Hair follicle dermal papilla cell (primary cell): Measurements from ENCODE around the gene DUSP9. TPM values are rescaled to one million over a fixed set of nuclear protein-coding genes. Genes with fewer than 3 reads are reported as not detected.

ENCODE experiments used
- small RNA-seq: library from RNA; depleted of rRNA; stranded (forward); fragments of <200 nt; gene quantifications from one replicate; pipeline ENCODE3, GENCODE V24; 2012
- total RNA-seq: library from RNA; depleted of rRNA; stranded (reverse); fragments of >200 nt; gene quantifications from 2 replicates; pipeline ENCODE4 v1.2.3, GENCODE V29; 2012

Gene DUSP9
- not detected in 2 replicates for total RNA-seq

GRCh38 chrX:153646620-153647373 lies at the start of gene DUSP9:
DUSP9 (plus strand) TSS chrX:153647203; CDS start chrX:153647954, 751 bp downstream.

DNA sequence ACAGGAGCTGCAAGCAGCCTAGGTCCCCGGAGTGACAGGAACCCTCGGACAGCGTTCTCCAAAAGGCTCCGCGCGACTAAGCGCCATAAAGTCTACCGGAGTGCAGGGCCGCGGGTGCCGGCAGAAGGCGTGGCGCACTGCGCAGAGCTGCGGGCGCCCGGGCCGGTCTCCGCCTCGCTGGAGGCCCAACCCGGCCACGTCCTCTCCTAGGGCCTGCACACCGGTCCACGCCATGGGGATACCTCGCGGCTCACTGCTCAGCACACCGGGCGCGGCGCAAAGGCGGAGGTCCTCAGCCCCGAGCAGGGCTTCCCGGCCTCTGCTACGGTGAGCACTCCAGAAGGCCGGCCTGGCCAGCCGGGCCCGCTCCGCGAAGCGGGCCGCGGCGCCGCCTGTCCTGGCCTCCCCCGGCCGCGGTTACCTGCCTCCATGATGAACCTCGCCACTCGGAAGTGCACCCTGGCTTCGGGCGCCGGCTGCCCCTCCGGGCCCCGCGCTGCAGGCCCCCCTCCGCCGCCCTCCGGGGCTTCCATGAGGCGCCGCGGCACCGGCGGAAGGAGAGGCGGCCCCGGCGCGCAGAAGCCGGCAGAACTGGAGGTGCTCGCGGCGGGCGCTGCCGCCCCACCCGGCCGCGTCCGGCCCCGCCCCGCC lies 48.3 kb upstream of the DUSP9 start, which contains the start of gene CCNQ:
Gene CCNQ (minus strand): TSS at position 599 of the 651 bp plus-strand sequence. CDS start 66 bp downstream, at position 533.

GRCh38 chrX:153673428-153674218 lies 26.6 kb downstream of the DUSP9 start, which contains the start of gene PNCK:
PNCK (minus strand) TSS chrX:153673813; CDS start chrX:153673076, 737 bp downstream.

DNA sequence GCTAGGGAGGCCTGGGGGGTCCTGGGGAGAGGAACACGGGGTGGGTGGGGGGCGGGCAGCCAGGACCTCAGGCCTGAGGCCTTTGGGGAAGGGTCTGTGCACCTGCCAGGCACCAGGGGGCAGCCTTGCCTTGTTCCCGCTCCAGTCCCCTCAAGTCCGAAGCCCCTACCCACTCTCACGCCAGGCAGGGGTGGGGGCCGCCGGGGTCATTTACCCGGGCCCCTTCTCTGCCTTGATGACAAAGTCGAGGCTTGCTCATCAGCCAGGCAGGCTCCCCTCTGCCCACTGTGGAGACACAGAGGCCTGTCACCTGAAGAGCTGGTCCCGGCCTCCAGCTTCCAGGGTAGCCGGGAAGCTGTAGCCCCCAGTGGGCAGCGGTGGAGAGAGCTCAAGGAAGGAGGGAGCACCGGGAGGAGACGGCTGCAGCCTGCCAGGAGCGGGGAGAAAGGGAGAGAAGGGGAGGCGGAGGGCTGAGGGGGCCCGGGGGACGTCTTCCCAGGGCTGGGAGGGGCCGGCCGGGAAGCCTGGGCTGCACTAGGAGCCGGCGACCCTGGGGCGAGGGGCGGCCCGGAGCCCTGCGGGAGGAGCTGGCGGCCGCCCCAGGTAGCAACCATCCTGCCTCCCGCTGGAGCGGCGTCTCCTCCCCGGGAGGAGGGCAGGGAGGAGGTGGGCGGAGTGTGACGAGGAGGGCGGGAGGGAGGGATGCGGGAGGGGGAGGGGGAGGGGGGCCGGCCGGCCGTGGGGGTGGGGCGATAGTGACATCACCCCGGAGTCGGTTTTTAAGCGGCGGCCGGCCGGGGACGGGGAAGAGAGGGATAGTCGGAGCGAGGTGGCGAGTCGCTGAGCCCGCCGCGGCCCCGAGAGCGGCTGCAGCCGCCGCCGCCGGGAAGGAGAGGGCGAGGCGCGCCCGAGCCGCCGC lies 40.4 kb downstream of the DUSP9 start, which contains the start of gene SLC6A8:
Gene SLC6A8 (plus strand): TSS at position 806 of the 919 bp plus-strand sequence. CDS start 649 bp downstream, outside the sequence.

Small RNA genes lying within 50 kb of the gene (small RNA-seq; reads per million reads assigned to genes)
- not detected for gene RN7SL687P

Other genes starting within 250 kb of the DUSP9 start
- gene PNMA6E, start 245.9 kb upstream of the DUSP9 start, total RNA-seq: not detected in 2 replicates
- gene ZFP92, start 235.7 kb upstream of the DUSP9 start, total RNA-seq: under 0.01 and 0.12 TPM in 2 replicates
- gene TREX2, start 201.1 kb upstream of the DUSP9 start, total RNA-seq: 1.1 and 2.9 TPM in 2 replicates
- 10.6 and 12.3 TPM in 2 replicates for gene HAUS7, start 176.6 kb upstream of the DUSP9 start, total RNA-seq
- 39.8 and 63.6 TPM in 2 replicates for gene BGN, start 152.2 kb upstream of the DUSP9 start, total RNA-seq
- gene ATP2B3, start 129.6 kb upstream of the DUSP9 start, total RNA-seq: 0.16 TPM in 1 of 2 replicates, not detected in the other
- gene CCNQ, start 48.1 kb upstream of the DUSP9 start, total RNA-seq: 24.5 and 28.6 TPM in 2 replicates
- gene PNCK, start 26.6 kb downstream of the DUSP9 start, total RNA-seq: 0.65 TPM in 1 of 2 replicates, not detected in the other
- 5.6 and 8.0 TPM in 2 replicates for gene SLC6A8, start 40.7 kb downstream of the DUSP9 start, total RNA-seq
- gene BCAP31, start 77.2 kb downstream of the DUSP9 start, total RNA-seq: 83.4 and 90.6 TPM in 2 replicates
- gene ABCD1, start 77.7 kb downstream of the DUSP9 start, total RNA-seq: 22.1 and 22.3 TPM in 2 replicates
- gene PLXNB3, start 117.0 kb downstream of the DUSP9 start, total RNA-seq: 7.7 and 9.2 TPM in 2 replicates
- 0.16 and 0.61 TPM in 2 replicates for gene SRPK3, start 133.8 kb downstream of the DUSP9 start, total RNA-seq
- 60.8 and 69.9 TPM in 2 replicates for gene IDH3G, start 147.2 kb downstream of the DUSP9 start, total RNA-seq
- 121 and 143 TPM in 2 replicates for gene SSR4, start 147.5 kb downstream of the DUSP9 start, total RNA-seq
- gene PDZD4, start 183.3 kb downstream of the DUSP9 start, total RNA-seq: 1.6 and 1.8 TPM in 2 replicates
- 47.4 and 72.6 TPM in 2 replicates for gene L1CAM, start 239.0 kb downstream of the DUSP9 start, total RNA-seq